NCI-H146 treated with DMSO at 0.1 percent for 48 hours (cell line): ENCODE results near the gene AOC3.
"Not testable (repeated sequence)": the region's sequence is repeated elsewhere in the genome, so short reads cannot be mapped to it uniquely, and the experiment has no call there.

Experiments used
- DNase-seq: peaks from one replicate; lab custom pipeline; 2025; ENCODE audit not compliant: unreplicated experiment; lab: John Stamatoyannopoulos, UW

Gene AOC3

GRCh38 chr17:42843358-42843934 is 7.6 kb upstream of the AOC3 start:
- peak; percentile 23 for DNase-seq

- no peak for DNase-seq
Observed at GRCh38 chr17:42844271-42844670, 6.7 kb upstream of the AOC3 start, which contains the start of gene AOC2. Gene AOC2 (plus strand): TSS chr17:42844580. CDS start chr17:42844627, 47 bp downstream.

- DNase-seq, result no peak
Observed at GRCh38 chr17:42844761-42845555, 6.0 kb upstream of the AOC3 start.

GRCh38 chr17:42845556-42845917 is 5.5 kb upstream of the AOC3 start:
- DNase-seq, result no peak

- no peak for DNase-seq
Observed at GRCh38 chr17:42845918-42846593, 4.9 kb upstream of the AOC3 start.

GRCh38 chr17:42846594-42847280 is 4.3 kb upstream of the AOC3 start:
- DNase-seq, result no peak

GRCh38 chr17:42848093-42848492 is 2.9 kb upstream of the AOC3 start:
- no peak for DNase-seq

- DNase-seq, result no peak
Observed at GRCh38 chr17:42849031-42849430, 2.0 kb upstream of the AOC3 start.

GRCh38 chr17:42849451-42850181 is 1.4 kb upstream of the AOC3 start:
- no peak for DNase-seq

- DNase-seq, result not testable (repeated sequence)
Observed at GRCh38 chr17:42851371-42852240, 607 bp downstream of the AOC3 start.

GRCh38 chr17:42852351-42852750 is 1.4 kb downstream of the AOC3 start:
- no peak for DNase-seq

GRCh38 chr17:42853004-42853403 is 2.0 kb downstream of the AOC3 start:
- DNase-seq, result no peak

GRCh38 chr17:42853597-42853967 is 2.6 kb downstream of the AOC3 start:
- no peak for DNase-seq

- DNase-seq, result no peak
Observed at GRCh38 chr17:42853968-42854790, 3.2 kb downstream of the AOC3 start.

GRCh38 chr17:42855048-42855596 is 4.1 kb downstream of the AOC3 start:
- no peak for DNase-seq

GRCh38 chr17:42856093-42856492 is 5.1 kb downstream of the AOC3 start:
- DNase-seq, result not testable (repeated sequence)

GRCh38 chr17:42856516-42856915 is 5.5 kb downstream of the AOC3 start:
- DNase-seq, result not testable (repeated sequence)

- no peak for DNase-seq
Observed at GRCh38 chr17:42857389-42857788, 6.4 kb downstream of the AOC3 start.

- no peak for DNase-seq
Observed at GRCh38 chr17:42865638-42866094, 14.7 kb downstream of the AOC3 start.
